HEK293 (cell line): ENCODE data around the gene TSPAN17.
A peak's percentile ranks its signal among the peaks of the same experiment; 100 is the strongest.

Experiments
- CTCF ChIA-PET: fragments of 350-600 bp; formaldehyde crosslinking; extraction: SDS; loops from one replicate; lab custom pipeline; 2021; ENCODE audit warnings: antibody characterized with exemption; lab: Yijun Ruan, JAX
- POLR2A ChIA-PET: fragments of 300-600 bp; formaldehyde crosslinking; extraction: SDS; loops from one replicate; lab custom pipeline; 2020; ENCODE audit warnings: antibody characterized with exemption, inconsistent platforms; lab: Yijun Ruan, JAX
- H3K27ac ChIP-seq: fragments of 200-500 bp; sonication (Bioruptor generic); 2 replicates; pipeline ENCODE4 v1.5.1; 2014; ENCODE audit warnings: low read depth, low read length, control low read depth, inconsistent platforms; ENCODE audit errors: extremely low read depth
- H3K36me3 ChIP-seq, 2 experiments: fragments of 200-500 bp in 1 of 2; sonication (Bioruptor generic) in 1 of 2; 1 replicate in 1 of 2; 2 replicates in 1 of 2; pipeline ENCODE4 v1.5.1; 2014 to 2017; ENCODE audit warnings: inconsistent platforms in 2 of 2, low read length in 2 of 2; ENCODE audit not compliant: control insufficient read depth in 2 of 2, insufficient read depth in 1 of 2
- H3K4me1 ChIP-seq: fragments of 200-500 bp; sonication (Bioruptor generic); 2 replicates; pipeline ENCODE4 v1.5.1; 2014; ENCODE audit warnings: mild to moderate bottlenecking, low read length, inconsistent platforms; ENCODE audit not compliant: control insufficient read depth, insufficient read depth
- H3K4me3 ChIP-seq: 2 replicates; pipeline ENCODE4 v1.5.1; 2011; ENCODE audit warnings: low read depth, mild to moderate bottlenecking, control low read depth, low read length, moderate library complexity
- H3K9me3 ChIP-seq: fragments of 200-500 bp; sonication (Bioruptor generic); 2 replicates; pipeline ENCODE4 v1.5.1; 2014; ENCODE audit warnings: low read depth, low read length, inconsistent platforms; ENCODE audit not compliant: control insufficient read depth, insufficient read depth
- EGR2 ChIP-seq: fragments of 450-650 bp; formaldehyde crosslinking; IDR thresholded peaks from 2 replicates; pipeline ENCODE4 v1.5.1; 2016; ENCODE audit warnings: low read depth, missing biosample characterization, missing genetic modification characterization
- GLIS1 ChIP-seq: fragments of 450-650 bp; formaldehyde crosslinking; IDR thresholded peaks from 2 replicates; pipeline ENCODE4 v1.5.1; 2016; ENCODE audit warnings: missing biosample characterization, missing genetic modification characterization
- KLF9 ChIP-seq: fragments of 450-650 bp; formaldehyde crosslinking; IDR thresholded peaks from 2 replicates; pipeline ENCODE4 v1.5.1; 2016; ENCODE audit warnings: missing biosample characterization, missing genetic modification characterization, low read depth
- OVOL3 ChIP-seq: fragments of 450-650 bp; formaldehyde crosslinking; IDR thresholded peaks from 2 replicates; pipeline ENCODE4 v1.5.1; 2016; ENCODE audit warnings: missing biosample characterization, missing genetic modification characterization
- ZBTB20 ChIP-seq: fragments of 450-650 bp; formaldehyde crosslinking; IDR thresholded peaks from 2 replicates; pipeline ENCODE4 v1.5.1; 2016; ENCODE audit warnings: missing biosample characterization, missing genetic modification characterization
- ZBTB21 ChIP-seq: fragments of 450-650 bp; formaldehyde crosslinking; IDR thresholded peaks from 2 replicates; pipeline ENCODE4 v1.5.1; 2017; ENCODE audit warnings: missing biosample characterization, missing genetic modification characterization
- ZBTB8A ChIP-seq: fragments of 450-650 bp; formaldehyde crosslinking; IDR thresholded peaks from 2 replicates; pipeline ENCODE4 v1.5.1; 2016; ENCODE audit warnings: missing biosample characterization, missing genetic modification characterization
- ZFHX2 ChIP-seq: fragments of 450-650 bp; formaldehyde crosslinking; conservative IDR thresholded peaks from 2 replicates; pipeline ENCODE4 v1.5.1; 2016; ENCODE audit warnings: missing biosample characterization, missing genetic modification characterization
- ZIC2 ChIP-seq: fragments of 450-650 bp; formaldehyde crosslinking; IDR thresholded peaks from 2 replicates; pipeline ENCODE4 v1.5.1; 2016; ENCODE audit warnings: missing biosample characterization, missing genetic modification characterization
- ZNF146 ChIP-seq: fragments of 450-650 bp; formaldehyde crosslinking; IDR thresholded peaks from 2 replicates; pipeline ENCODE4 v1.5.1; 2016; ENCODE audit warnings: missing biosample characterization, missing genetic modification characterization
- ZNF23 ChIP-seq: fragments of 450-650 bp; formaldehyde crosslinking; IDR thresholded peaks from 2 replicates; pipeline ENCODE4 v1.5.1; 2016; ENCODE audit warnings: missing biosample characterization, missing genetic modification characterization, borderline replicate concordance
- ZNF335 ChIP-seq: fragments of 450-650 bp; formaldehyde crosslinking; conservative IDR thresholded peaks from 2 replicates; pipeline ENCODE4 v1.5.1; 2016; ENCODE audit warnings: missing biosample characterization, missing genetic modification characterization
- ZNF354C ChIP-seq: fragments of 450-650 bp; formaldehyde crosslinking; IDR thresholded peaks from 2 replicates; pipeline ENCODE4 v1.5.1; 2016; ENCODE audit warnings: missing biosample characterization, missing genetic modification characterization, low read depth, borderline replicate concordance
- ZNF404 ChIP-seq: fragments of 450-650 bp; formaldehyde crosslinking; IDR thresholded peaks from 2 replicates; pipeline ENCODE4 v1.5.1; 2017; ENCODE audit warnings: missing biosample characterization, missing genetic modification characterization
- ZNF416 ChIP-seq: fragments of 450-650 bp; formaldehyde crosslinking; IDR thresholded peaks from 2 replicates; pipeline ENCODE4 v1.5.1; 2016; ENCODE audit warnings: missing biosample characterization, missing genetic modification characterization
- ZNF423 ChIP-seq: fragments of 450-650 bp; formaldehyde crosslinking; IDR thresholded peaks from 2 replicates; pipeline ENCODE4 v1.5.1; 2016; ENCODE audit warnings: missing biosample characterization, missing genetic modification characterization
- ZNF530 ChIP-seq: fragments of 450-650 bp; formaldehyde crosslinking; IDR thresholded peaks from 2 replicates; pipeline ENCODE4 v1.5.1; 2016; ENCODE audit warnings: low read depth, missing biosample characterization, missing genetic modification characterization
- ZNF548 ChIP-seq: fragments of 450-650 bp; formaldehyde crosslinking; IDR thresholded peaks from 2 replicates; pipeline ENCODE4 v1.5.1; 2016; ENCODE audit warnings: missing biosample characterization, missing genetic modification characterization
- ZNF660 ChIP-seq: fragments of 450-650 bp; IDR thresholded peaks from 2 replicates; pipeline ENCODE4 v1.5.1; 2018; ENCODE audit warnings: missing biosample characterization, mild to moderate bottlenecking, missing genetic modification characterization
- ZNF664 ChIP-seq: fragments of 450-650 bp; formaldehyde crosslinking; IDR thresholded peaks from 2 replicates; pipeline ENCODE4 v1.5.1; 2016; ENCODE audit warnings: missing biosample characterization, missing genetic modification characterization
- ZNF777 ChIP-seq: fragments of 450-650 bp; formaldehyde crosslinking; IDR thresholded peaks from 2 replicates; pipeline ENCODE4 v1.5.1; 2017; ENCODE audit warnings: missing biosample characterization, missing genetic modification characterization, borderline replicate concordance
- ZSCAN16 ChIP-seq: fragments of 450-650 bp; formaldehyde crosslinking; IDR thresholded peaks from 2 replicates; pipeline ENCODE4 v1.5.1; 2016; ENCODE audit warnings: missing biosample characterization, missing genetic modification characterization
- TF ChIP-seq, protein P1 (sequence below): fragments of 450-650 bp; formaldehyde crosslinking; IDR thresholded peaks from 2 replicates; pipeline ENCODE4 v1.5.1; 2016; ENCODE audit warnings: missing biosample characterization, missing genetic modification characterization
- TF ChIP-seq, protein P2 (sequence below): fragments of 450-650 bp; formaldehyde crosslinking; conservative IDR thresholded peaks from 2 replicates; pipeline ENCODE4 v1.5.1; 2016; ENCODE audit warnings: low read depth, missing biosample characterization, missing genetic modification characterization

The TSPAN17 gene

DNA sequence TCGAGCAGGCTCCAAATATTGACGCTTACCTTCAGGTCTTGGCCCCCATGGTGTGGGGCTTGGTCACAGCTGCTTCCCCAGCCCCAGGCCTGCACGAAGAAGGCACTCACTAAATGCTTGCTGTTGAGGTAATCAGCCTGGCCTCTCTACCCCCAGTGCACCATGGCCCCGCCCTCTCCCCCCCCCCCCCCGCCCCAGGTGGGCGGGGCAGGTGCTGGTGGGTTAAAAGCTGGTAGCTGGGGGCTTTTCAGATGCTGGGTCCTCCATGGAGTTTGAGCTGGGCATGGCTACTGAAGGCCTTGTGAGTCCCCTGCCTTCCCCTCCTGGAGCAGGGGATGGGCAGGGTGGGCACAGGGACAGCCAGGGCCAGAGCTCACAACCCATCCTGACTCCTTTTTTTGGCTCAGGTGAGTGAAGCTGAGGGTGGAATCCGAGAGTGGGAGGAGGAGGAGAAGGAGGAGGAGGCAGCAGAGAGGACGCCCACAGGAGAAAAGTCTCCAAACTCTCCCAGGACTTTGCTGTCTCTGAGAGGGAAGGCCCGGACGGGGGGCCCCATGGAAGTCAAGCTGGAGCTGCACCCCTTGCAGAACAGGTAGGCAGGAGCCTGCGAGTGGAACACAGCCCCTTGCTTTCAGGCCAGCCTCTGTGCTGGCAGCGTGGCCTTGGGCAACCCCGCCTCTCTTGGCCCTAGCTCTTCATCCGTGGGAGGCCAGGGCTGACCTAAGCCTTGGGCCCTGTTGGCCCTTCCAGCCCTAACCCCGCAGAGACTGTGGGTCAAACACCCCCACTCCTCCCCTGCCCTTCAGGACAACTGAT is 4.4 kb upstream of the TSPAN17 start:
- no peak overlapping the region for H3K4me3 ChIP-seq
- no peaks in the 10 kb centered on the region for H3K9me3 ChIP-seq
- H3K4me1 ChIP-seq, result no peaks in the 10 kb centered on the region
- no peaks in the 10 kb centered on the region for H3K36me3 ChIP-seq
- CTCF ChIA-PET, result interaction anchor here (0.6 to 1.2 kb wide), 2 partner anchors 34 to 227 kb away, joined by 3 read pairs; no protein-coding TSS in a partner anchor
- POLR2A ChIA-PET, result interaction anchor here (0.6 kb wide), 1 partner anchor 14 kb away, joined by 3 read pairs; no protein-coding TSS in a partner anchor
- TF ChIP-seq ZNF335 (peak; percentile 79), ZBTB21 (no peak), ZBTB8A (tag by site-specific recombination) (no peak), EGR2 (tag by site-specific recombination) (peak; percentile 68), ZFHX2 (tag by site-specific recombination) (peak; percentile 77), ZNF354C (tag by site-specific recombination) (no peak), GLIS1 (tag by site-specific recombination) (0 out of 2 replicates have a peak, but pooled peaks have one; percentile 5), ZNF530 (tag by site-specific recombination) (no peak)
- H3K27ac ChIP-seq, result no peak overlapping the region

DNA sequence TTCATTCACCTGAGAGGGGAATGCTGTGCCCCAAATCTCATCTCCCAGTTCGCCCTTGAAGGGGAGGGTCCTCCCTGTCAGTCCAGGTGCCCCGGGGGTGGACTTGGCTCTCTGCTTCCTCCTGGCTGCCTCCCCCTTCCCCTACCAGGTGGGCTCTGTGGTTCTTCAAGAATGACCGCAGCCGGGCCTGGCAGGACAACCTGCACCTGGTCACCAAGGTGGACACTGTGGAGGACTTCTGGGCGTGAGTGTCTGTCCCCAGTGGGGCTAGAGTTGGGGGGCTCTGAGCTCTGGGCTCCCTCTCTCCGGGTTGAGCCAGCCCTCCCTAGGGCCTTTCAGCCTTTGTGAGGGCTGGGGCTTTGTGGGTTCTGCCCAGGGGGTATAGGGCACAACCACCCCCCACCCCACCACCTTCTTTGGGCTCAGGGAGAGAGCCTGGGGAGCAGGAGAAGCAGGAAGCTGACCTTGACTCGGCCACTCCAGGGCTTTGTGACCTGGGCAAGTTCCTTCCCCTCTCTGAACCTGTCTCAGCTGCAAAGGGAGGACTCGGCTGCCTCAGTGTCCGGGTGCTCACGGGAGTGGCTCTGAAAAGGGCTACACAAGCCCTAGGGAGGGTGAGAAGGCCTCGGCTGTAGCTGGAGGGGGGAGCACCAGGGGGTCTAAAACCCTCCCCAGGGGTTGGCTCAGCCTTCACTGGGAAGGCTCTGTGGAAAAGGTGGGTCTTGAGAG is 3.6 kb upstream of the TSPAN17 start:
- no peaks in the 10 kb centered on the region for H3K36me3 ChIP-seq
- H3K9me3 ChIP-seq, result no peaks in the 10 kb centered on the region
- ChIA-PET POLR2A (no interaction called here), CTCF (interaction anchor here (0.6 kb wide), 1 partner anchor 17 kb away, joined by 3 read pairs; no protein-coding TSS in a partner anchor)
- H3K4me3 ChIP-seq, result no peak overlapping the region
- H3K27ac ChIP-seq, result no peak overlapping the region
- H3K4me1 ChIP-seq, result 0 out of 2 replicates have a peak, but pooled peaks cover 2% of the 10 kb centered on the region
- no peak for TF ChIP-seq ZNF404 (tag by site-specific recombination)
- peak; percentile 63 for TF ChIP-seq GLIS1 (tag by site-specific recombination)
- no peak for TF ChIP-seq ZNF660 (tag by site-specific recombination)

DNA sequence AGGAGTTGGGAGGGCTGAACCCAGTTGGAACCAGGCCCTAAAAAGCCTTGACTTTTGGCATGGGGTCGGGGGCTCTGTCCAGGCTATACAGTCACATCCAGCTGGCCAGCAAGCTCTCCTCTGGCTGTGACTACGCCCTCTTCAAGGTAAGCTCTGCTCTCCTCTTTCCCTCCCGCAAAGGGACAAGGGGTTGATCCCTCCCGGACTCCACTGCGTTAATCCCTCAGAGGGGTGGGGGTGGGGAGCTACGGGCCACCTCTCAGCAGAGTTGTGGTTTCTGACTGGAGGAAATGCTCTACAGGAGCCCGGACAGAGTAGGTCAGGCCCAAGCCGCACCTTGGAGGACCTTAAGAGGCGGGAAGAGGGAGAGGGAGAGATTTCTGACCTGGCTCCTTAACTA is 3.0 kb upstream of the TSPAN17 start:
- 0 out of 2 replicates have a peak, but pooled peaks cover 2% of the 10 kb centered on the region for H3K4me1 ChIP-seq
- POLR2A ChIA-PET, result no interaction called here
- H3K9me3 ChIP-seq, result no peaks in the 10 kb centered on the region
- H3K27ac ChIP-seq, result no peak overlapping the region
- H3K4me3 ChIP-seq, result no peak overlapping the region
- no peaks in the 10 kb centered on the region for H3K36me3 ChIP-seq
- CTCF ChIA-PET, result interaction anchor here (0.6 kb wide), 1 partner anchor 17 kb away, joined by 3 read pairs; no protein-coding TSS in a partner anchor
- TF ChIP-seq ZNF664 (tag by site-specific recombination) (no peak), ZBTB20 (tag by site-specific recombination) (no peak), ZNF146 (tag by site-specific recombination) (no peak), ZSCAN16 (tag by site-specific recombination) (no peak), KLF9 (no peak), ZNF548 (tag by site-specific recombination) (no peak), ZNF423 (tag by site-specific recombination) (no peak), ZNF777 (tag by site-specific recombination) (no peak), ZBTB8A (tag by site-specific recombination) (no peak), ZNF416 (tag by site-specific recombination) (no peak), OVOL3 (no peak), ZNF23 (tag by site-specific recombination) (no peak), ZIC2 (no peak)
- TF ChIP-seq, protein P1, sequence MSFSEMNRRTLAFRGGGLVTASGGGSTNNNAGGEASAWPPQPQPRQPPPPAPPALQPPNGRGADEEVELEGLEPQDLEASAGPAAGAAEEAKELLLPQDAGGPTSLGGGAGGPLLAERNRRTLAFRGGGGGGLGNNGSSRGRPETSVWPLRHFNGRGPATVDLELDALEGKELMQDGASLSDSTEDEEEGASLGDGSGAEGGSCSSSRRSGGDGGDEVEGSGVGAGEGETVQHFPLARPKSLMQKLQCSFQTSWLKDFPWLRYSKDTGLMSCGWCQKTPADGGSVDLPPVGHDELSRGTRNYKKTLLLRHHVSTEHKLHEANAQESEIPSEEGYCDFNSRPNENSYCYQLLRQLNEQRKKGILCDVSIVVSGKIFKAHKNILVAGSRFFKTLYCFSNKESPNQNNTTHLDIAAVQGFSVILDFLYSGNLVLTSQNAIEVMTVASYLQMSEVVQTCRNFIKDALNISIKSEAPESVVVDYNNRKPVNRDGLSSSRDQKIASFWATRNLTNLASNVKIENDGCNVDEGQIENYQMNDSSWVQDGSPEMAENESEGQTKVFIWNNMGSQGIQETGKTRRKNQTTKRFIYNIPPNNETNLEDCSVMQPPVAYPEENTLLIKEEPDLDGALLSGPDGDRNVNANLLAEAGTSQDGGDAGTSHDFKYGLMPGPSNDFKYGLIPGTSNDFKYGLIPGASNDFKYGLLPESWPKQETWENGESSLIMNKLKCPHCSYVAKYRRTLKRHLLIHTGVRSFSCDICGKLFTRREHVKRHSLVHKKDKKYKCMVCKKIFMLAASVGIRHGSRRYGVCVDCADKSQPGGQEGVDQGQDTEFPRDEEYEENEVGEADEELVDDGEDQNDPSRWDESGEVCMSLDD, result no peak
- TF ChIP-seq, protein P2, sequence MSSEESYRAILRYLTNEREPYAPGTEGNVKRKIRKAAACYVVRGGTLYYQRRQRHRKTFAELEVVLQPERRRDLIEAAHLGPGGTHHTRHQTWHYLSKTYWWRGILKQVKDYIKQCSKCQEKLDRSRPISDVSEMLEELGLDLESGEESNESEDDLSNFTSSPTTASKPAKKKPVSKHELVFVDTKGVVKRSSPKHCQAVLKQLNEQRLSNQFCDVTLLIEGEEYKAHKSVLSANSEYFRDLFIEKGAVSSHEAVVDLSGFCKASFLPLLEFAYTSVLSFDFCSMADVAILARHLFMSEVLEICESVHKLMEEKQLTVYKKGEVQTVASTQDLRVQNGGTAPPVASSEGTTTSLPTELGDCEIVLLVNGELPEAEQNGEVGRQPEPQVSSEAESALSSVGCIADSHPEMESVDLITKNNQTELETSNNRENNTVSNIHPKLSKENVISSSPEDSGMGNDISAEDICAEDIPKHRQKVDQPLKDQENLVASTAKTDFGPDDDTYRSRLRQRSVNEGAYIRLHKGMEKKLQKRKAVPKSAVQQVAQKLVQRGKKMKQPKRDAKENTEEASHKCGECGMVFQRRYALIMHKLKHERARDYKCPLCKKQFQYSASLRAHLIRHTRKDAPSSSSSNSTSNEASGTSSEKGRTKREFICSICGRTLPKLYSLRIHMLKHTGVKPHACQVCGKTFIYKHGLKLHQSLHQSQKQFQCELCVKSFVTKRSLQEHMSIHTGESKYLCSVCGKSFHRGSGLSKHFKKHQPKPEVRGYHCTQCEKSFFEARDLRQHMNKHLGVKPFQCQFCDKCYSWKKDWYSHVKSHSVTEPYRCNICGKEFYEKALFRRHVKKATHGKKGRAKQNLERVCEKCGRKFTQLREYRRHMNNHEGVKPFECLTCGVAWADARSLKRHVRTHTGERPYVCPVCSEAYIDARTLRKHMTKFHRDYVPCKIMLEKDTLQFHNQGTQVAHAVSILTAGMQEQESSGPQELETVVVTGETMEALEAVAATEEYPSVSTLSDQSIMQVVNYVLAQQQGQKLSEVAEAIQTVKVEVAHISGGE (tag by site-specific recombination), result no peak
